Esophagus muscularis mucosa (tissue), 4 donors: ENCODE results near the gene ZC3HAV1.
"Not testable (repeated sequence)": the region's sequence is repeated elsewhere in the genome, so short reads cannot be mapped to it uniquely, and the experiment has no call there.

ENCODE experiments used
- EP300 ChIP-seq: sonication (generic); formaldehyde crosslinking; IDR thresholded peaks from one replicate; pipeline ENCODE4 v1.6.1; 2017; ENCODE audit warnings: antibody characterized with exemption
- POLR2A ChIP-seq: fragments of 450-650 bp; IDR thresholded peaks from one replicate; pipeline ENCODE4 v1.6.1; 2017; ENCODE audit warnings: antibody characterized with exemption, moderate library complexity, mild to moderate bottlenecking, low read depth
- POLR2AphosphoS5 ChIP-seq, 2 donors: sonication (generic); formaldehyde crosslinking; IDR thresholded peaks; one replicate each; pipeline ENCODE4 v1.6.1; 2017; ENCODE audit warnings: antibody characterized with exemption in 2 of 2
- TF ChIP-seq, protein P1 (sequence below), 3 experiments: fragments of 200-600 bp in 2 of 3; fragments of 450-650 bp in 1 of 3; sonication (generic) in 2 of 3; IDR thresholded peaks; one replicate each; pipeline ENCODE4 v1.5.1; 2017 to 2019; ENCODE audit warnings: antibody characterized with exemption in 3 of 3, mild to moderate bottlenecking in 2 of 3, moderate library complexity in 1 of 3

- TF ChIP-seq POLR2AphosphoS5 (IDR thresholded peaks at IDR 0.05); POLR2A; EP300: not testable (repeated sequence)
- TF ChIP-seq, protein P1, sequence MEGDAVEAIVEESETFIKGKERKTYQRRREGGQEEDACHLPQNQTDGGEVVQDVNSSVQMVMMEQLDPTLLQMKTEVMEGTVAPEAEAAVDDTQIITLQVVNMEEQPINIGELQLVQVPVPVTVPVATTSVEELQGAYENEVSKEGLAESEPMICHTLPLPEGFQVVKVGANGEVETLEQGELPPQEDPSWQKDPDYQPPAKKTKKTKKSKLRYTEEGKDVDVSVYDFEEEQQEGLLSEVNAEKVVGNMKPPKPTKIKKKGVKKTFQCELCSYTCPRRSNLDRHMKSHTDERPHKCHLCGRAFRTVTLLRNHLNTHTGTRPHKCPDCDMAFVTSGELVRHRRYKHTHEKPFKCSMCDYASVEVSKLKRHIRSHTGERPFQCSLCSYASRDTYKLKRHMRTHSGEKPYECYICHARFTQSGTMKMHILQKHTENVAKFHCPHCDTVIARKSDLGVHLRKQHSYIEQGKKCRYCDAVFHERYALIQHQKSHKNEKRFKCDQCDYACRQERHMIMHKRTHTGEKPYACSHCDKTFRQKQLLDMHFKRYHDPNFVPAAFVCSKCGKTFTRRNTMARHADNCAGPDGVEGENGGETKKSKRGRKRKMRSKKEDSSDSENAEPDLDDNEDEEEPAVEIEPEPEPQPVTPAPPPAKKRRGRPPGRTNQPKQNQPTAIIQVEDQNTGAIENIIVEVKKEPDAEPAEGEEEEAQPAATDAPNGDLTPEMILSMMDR (IDR thresholded peaks at IDR 0.05), result not testable (repeated sequence)
Observed at GRCh38 chr7:139054656-139055055, 54.9 kb downstream of the ZC3HAV1 start.
